ENCODE measurements around the gene CNTNAP2. TPM values are rescaled to one million over a fixed set of nuclear protein-coding genes. Genes with fewer than 3 reads are reported as not detected.

CNTNAP2 gene
- total and polyA plus RNA-seq, 2 of the 4 experiments (the other 2 are of a cell fraction) = not detected

DNA sequence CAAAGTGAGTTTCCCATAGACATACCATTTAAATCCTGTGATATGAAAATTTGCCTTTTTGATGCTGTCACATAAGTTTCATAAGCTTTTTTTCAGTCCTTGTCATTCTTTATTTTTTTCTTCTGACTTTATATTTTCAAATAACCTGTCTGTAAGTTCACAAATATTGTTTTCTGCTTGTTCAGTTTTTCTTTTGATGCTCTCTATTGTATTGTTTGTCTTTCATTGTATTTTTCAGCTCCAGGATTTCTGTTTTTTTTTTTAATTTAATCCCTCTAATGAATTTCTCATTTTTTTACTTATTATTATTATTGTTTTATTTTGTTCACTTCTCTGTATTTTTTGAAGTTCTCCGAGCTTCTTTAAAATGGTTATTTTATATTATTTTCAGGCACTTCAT, 623.4 kb downstream of the CNTNAP2 start:
- H3K4me2 ChIP-seq (ENCODE audit: low read depth, low read length) = no peak overlapping the region
- no CpG with 5 or more reads among the region's 1 CpG for WGBS, 2 experiments (ENCODE audit: extremely low coverage in 2 of 2, insufficient read length in 1 of 2)
- no peak overlapping the region for H3K14ac ChIP-seq (replicated peaks; ENCODE audit: low read depth, low read length)
- H3K23ac ChIP-seq (ENCODE audit: low read depth, low read length) = no peak overlapping the region
- no peak overlapping the region for H3K18ac ChIP-seq (ENCODE audit: low read depth, low read length)
- ATAC-seq (ENCODE audit: low read depth) (no peak), DNase-seq (no peak)
- H4K20me1 ChIP-seq (ENCODE audit: insufficient read depth, low read length) = no peaks in the 10 kb centered on the region
- intact Hi-C loops (cut with micrococcal nuclease) (loop anchor here (5.0 kb wide), 1 partner anchor 1502 kb away; no protein-coding TSS in a partner anchor), dilution Hi-C loops (cut with HindIII; ENCODE audit: low sequenced_read_pairs, unreplicated experiment) (no loop called here), in situ Hi-C loops (cut with MboI; ENCODE audit: low sequenced_read_pairs) (no loop called here)
- no peak overlapping the region for H2BK5ac ChIP-seq (ENCODE audit: low read depth, low read length, poor library complexity, severe bottlenecking)
- H4K91ac ChIP-seq (ENCODE audit: insufficient read depth, low read depth, low read length) = no peak overlapping the region
- no peak overlapping the region for H3K9ac ChIP-seq (ENCODE audit: low read depth, low read length)
- no peak overlapping the region for H3K4me3 ChIP-seq (ENCODE audit: insufficient read depth, low read depth, low read length)
- H2AK5ac ChIP-seq (ENCODE audit: low read depth, low read length) = no peak overlapping the region
- no peak overlapping the region for H2BK20ac ChIP-seq (ENCODE audit: low read depth, low read length)
- no peaks in the 10 kb centered on the region for H3K36me3 ChIP-seq (ENCODE audit: control insufficient read depth, insufficient read depth, low read length)
- H3K4ac ChIP-seq (ENCODE audit: low read depth, low read length) = no peak overlapping the region
- H2BK15ac ChIP-seq (ENCODE audit: low read depth, low read length) = no peak overlapping the region
- H3K27ac ChIP-seq (ENCODE audit: insufficient read depth, low read length) = no peak overlapping the region
- no peak overlapping the region for H4K5ac ChIP-seq (ENCODE audit: low read depth, low read length)
- no TSS peak for BruUV-seq (replicated peaks)
- TF ChIP-seq, protein P1, sequence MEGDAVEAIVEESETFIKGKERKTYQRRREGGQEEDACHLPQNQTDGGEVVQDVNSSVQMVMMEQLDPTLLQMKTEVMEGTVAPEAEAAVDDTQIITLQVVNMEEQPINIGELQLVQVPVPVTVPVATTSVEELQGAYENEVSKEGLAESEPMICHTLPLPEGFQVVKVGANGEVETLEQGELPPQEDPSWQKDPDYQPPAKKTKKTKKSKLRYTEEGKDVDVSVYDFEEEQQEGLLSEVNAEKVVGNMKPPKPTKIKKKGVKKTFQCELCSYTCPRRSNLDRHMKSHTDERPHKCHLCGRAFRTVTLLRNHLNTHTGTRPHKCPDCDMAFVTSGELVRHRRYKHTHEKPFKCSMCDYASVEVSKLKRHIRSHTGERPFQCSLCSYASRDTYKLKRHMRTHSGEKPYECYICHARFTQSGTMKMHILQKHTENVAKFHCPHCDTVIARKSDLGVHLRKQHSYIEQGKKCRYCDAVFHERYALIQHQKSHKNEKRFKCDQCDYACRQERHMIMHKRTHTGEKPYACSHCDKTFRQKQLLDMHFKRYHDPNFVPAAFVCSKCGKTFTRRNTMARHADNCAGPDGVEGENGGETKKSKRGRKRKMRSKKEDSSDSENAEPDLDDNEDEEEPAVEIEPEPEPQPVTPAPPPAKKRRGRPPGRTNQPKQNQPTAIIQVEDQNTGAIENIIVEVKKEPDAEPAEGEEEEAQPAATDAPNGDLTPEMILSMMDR (conservative IDR thresholded peaks at IDR 0.05; ENCODE audit: low read depth, low read length) = no peak
- TF ChIP-seq MXI1 (IDR thresholded peaks at IDR 0.05; ENCODE audit: borderline replicate concordance, low read depth, low read length) (no peak), SMC3 (IDR thresholded peaks at IDR 0.05; ENCODE audit: low read depth, low read length) (no peak), MAFK (IDR thresholded peaks at IDR 0.05; ENCODE audit: low read depth, low read length) (no peak)
- TF ChIP-seq, protein P2, sequence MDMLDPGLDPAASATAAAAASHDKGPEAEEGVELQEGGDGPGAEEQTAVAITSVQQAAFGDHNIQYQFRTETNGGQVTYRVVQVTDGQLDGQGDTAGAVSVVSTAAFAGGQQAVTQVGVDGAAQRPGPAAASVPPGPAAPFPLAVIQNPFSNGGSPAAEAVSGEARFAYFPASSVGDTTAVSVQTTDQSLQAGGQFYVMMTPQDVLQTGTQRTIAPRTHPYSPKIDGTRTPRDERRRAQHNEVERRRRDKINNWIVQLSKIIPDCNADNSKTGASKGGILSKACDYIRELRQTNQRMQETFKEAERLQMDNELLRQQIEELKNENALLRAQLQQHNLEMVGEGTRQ (IDR thresholded peaks at IDR 0.05; ENCODE audit: low read depth, low read length) = no peak
- H3K27me3 ChIP-seq (ENCODE audit: control insufficient read depth, insufficient read depth, low read length) = no peaks in the 10 kb centered on the region
- no peak overlapping the region for H2AK9ac ChIP-seq (replicated peaks; ENCODE audit: low read depth, low read length, poor library complexity)
- no peak overlapping the region for H3K56ac ChIP-seq (ENCODE audit: extremely low read depth, insufficient read depth, low read length)
- POLR2A ChIA-PET (ENCODE audit: unreplicated experiment) = no interaction called here
- no peaks in the 10 kb centered on the region for H3K4me1 ChIP-seq (ENCODE audit: control insufficient read depth, insufficient read depth, low read length)
- H4K8ac ChIP-seq (ENCODE audit: low read depth in 2 of 2, low read length in 2 of 2) = no peak overlapping the region
- no peaks in the 10 kb centered on the region for H3K9me1 ChIP-seq (ENCODE audit: insufficient read depth, low read length)
- H2BK120ac ChIP-seq (ENCODE audit: low read depth, low read length) = no peak overlapping the region
- CTCF ChIA-PET = no interaction called here
- peaks cover 6% of the 10 kb centered on the region; the same call in 1 of the 2 replicates for H3K9me3 ChIP-seq (ENCODE audit: control insufficient read depth, insufficient read depth, low read length)
- H2AFZ ChIP-seq (replicated peaks; ENCODE audit: low read length, poor library complexity) = no peak overlapping the region
- H3K79me1 ChIP-seq (ENCODE audit: low read depth in 1 of 2, low read length in 2 of 2) = no peaks in the 10 kb centered on the region
